GM10266 (cell line): ENCODE results near the gene NUDT6.

Source experiments
- DNase-seq: peaks from one replicate; pipeline ENCODE4 v3.0.0; 2012; ENCODE audit errors: extremely low spot score
- TF ChIP-seq, protein P1 (sequence below): IDR thresholded peaks from 2 replicates; pipeline ENCODE4 v1.5.1; 2012; ENCODE audit warnings: mild to moderate bottlenecking, low read depth; ENCODE audit not compliant: control insufficient read depth, insufficient read depth; ENCODE audit errors: missing control alignments

Gene NUDT6

GRCh38 chr4:122863639-122864038 is 58.8 kb downstream of the NUDT6 start:
- TF ChIP-seq, protein P1, sequence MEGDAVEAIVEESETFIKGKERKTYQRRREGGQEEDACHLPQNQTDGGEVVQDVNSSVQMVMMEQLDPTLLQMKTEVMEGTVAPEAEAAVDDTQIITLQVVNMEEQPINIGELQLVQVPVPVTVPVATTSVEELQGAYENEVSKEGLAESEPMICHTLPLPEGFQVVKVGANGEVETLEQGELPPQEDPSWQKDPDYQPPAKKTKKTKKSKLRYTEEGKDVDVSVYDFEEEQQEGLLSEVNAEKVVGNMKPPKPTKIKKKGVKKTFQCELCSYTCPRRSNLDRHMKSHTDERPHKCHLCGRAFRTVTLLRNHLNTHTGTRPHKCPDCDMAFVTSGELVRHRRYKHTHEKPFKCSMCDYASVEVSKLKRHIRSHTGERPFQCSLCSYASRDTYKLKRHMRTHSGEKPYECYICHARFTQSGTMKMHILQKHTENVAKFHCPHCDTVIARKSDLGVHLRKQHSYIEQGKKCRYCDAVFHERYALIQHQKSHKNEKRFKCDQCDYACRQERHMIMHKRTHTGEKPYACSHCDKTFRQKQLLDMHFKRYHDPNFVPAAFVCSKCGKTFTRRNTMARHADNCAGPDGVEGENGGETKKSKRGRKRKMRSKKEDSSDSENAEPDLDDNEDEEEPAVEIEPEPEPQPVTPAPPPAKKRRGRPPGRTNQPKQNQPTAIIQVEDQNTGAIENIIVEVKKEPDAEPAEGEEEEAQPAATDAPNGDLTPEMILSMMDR, result no peak
- no peak for DNase-seq

DNA sequence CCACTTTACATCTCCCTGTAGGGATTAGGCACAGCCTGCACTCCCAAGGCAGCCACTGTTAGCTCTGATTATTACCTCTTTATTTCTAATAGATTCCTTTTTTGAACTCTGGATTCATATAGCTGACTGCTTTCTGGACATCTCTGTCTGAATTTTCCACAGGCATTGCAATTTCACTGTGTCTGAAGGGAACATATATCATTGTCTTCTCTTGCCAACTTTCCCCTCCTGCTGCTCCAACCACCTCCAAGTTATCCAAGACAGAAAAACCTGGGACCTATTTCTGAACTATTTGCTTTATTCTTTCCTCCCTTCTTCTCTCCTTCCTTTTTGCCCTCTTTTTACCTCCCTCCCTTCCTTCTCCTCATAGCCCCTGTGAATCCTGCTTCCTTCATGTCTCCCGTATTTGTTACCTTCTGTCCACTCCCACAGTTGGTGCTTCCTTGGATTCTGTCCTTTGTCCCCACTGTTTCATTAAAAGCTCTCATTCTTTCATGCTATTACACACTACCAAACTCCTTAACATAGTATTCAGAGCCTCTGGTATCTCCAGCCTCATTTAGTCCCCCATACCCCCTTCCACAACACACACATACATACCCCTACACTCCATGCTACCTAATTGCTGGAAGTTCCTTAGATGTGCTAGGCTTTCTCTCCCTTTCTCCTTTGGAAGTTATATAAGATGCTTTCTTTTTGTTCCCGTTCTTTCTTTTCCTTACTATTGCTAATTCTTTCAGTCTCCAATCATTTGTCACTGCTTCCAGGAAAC is 61.0 kb downstream of the NUDT6 start:
- DNase-seq, result no peak
- TF ChIP-seq, protein P1, result no peak

DNA sequence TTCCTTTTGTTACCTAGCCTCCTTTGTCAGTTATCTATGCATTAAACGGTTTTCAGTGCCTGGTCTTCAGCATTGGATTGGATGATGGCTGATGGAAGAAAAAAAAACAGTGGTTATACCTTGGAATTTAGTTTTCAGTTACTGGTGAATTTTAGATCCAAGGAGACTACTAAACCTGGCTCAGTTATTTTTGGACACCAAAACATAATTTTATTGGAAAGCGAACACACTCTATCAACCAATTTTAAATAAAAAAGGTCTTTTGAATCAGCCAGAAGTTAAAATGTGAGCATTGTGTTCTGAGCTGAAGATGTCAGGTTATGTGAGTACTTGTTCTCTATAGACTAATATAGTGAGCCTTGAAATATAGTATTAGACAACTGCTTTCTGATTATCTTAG is 63.7 kb downstream of the NUDT6 start:
- no peak for DNase-seq
- TF ChIP-seq, protein P1, result no peak

GRCh38 chr4:122857160-122857559 is 65.2 kb downstream of the NUDT6 start:
- no peak for DNase-seq
- TF ChIP-seq, protein P1, result no peak

GRCh38 chr4:122855353-122855890 is 67.0 kb downstream of the NUDT6 start:
- DNase-seq, result no peak
- TF ChIP-seq, protein P1, result no peak

DNA sequence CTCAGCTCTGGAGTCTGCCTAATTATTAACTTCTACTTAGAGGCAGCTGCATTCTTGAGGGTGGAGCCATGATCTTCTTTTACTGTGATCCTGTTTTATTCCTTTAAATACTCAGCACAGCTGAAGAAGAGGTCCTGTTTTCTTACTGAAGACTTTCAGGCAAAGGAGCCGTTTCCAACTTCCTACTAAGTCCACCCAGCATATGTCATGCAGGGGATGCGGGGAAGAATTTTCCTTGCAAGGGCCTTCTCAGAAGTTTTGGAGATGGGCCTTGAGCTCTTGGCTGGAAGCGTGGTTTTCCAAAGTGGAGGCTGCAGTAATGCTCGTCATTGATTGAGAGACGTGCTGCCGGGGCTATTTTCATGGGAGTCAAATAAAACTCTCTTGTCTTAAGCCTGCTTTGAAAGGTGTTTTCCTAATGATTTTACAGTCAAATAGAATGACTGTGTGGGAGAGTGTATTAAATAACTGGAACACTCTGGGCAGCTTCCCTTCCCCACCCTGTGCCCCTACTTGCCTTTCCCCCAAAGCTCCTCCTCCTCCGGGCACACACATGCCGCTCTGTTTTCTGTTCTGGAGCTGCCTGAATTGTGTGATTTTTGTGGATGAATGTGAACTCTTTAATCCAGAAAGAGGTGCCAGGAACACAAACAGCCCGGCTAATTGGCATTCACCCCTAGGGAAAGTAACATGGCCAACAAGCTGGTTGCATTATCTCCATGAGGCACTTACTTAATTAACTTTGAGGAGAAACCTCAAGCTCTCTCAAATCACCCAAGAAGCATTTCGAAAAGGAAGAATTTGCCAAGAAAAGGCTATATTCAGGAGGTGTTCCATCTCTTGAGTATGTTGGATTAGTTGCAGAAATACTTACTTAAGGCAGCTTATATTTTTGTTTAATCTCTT is 67.7 kb downstream of the NUDT6 start:
- TF ChIP-seq, protein P1, result no peak
- no peak for DNase-seq
